ENCODE measurements around the gene ADAP1.

Gene ADAP1

GRCh38 chr7:988426-988911, 34.0 kb upstream of the ADAP1 start:
- no peak for DNase-seq

DNA sequence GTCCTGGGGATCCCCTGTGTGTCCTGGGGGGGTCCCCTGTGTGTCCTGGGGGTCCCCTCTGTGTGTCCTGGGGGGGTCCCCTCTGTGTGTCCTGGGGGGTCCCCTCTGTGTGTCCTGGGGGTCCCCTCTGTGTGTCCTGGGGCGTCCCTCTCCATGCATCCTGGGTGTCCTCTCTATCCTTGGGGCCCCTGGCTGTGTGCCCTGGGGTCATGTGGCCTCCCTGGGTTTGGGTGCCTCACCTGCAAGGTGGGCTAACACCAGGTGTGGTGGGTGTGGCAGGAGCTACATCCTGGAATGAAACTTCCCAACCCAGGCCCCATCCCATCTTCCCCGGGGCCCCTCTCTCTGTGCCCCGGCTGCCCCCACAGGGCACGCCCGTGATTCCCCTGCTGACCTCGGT, 33.4 kb upstream of the ADAP1 start:
- DNase-seq, result no peak

DNA sequence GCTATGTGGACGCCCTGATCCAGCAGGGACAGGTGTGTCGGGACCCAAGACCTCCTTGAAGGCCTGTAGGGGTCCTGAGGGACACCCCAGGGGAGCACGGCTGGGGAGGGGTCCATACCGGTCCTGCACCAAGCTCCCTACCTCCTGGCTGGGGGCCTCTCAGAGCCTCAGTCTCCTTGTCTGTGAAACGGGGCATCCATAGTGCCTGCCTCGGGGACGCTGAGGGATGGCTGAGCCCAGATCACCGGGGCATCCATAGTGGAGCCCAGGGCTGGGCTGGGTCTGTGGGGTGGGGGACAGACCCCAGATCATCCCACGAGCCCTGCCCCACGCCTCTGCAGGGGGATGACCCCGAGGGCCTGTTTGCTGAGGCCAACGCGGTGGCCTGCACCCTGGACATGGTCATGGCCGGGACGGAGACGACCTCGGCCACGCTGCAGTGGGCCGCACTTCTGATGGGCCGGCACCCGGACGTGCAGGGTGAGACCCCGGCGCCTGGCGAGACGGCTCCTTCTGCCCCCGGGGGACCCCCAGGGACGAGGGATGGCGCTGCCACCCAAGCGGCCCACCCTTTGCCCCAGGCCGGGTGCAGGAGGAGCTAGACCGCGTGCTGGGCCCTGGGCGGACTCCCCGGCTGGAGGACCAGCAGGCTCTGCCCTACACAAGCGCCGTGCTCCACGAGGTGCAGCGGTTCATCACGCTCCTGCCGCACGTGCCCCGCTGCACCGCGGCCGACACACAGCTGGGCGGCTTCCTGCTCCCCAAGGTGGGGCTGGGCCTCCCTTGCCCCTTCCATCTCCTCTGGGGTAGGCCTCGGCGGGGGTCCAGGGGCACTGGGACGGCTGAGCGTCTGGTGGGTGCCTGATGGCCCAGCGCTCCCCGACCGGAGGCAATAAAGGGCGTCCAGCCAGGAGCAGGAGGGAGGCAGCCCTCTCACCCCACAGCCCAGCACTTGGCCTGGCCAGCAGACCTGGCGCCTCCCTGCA, 32.6 kb upstream of the ADAP1 start:
- no peak for DNase-seq

GRCh38 chr7:985915-986741, 31.6 kb upstream of the ADAP1 start:
- no peak for DNase-seq

- DNase-seq, result no peak
Measured at GRCh38 chr7:985127-985416, 30.6 kb upstream of the ADAP1 start.

DNA sequence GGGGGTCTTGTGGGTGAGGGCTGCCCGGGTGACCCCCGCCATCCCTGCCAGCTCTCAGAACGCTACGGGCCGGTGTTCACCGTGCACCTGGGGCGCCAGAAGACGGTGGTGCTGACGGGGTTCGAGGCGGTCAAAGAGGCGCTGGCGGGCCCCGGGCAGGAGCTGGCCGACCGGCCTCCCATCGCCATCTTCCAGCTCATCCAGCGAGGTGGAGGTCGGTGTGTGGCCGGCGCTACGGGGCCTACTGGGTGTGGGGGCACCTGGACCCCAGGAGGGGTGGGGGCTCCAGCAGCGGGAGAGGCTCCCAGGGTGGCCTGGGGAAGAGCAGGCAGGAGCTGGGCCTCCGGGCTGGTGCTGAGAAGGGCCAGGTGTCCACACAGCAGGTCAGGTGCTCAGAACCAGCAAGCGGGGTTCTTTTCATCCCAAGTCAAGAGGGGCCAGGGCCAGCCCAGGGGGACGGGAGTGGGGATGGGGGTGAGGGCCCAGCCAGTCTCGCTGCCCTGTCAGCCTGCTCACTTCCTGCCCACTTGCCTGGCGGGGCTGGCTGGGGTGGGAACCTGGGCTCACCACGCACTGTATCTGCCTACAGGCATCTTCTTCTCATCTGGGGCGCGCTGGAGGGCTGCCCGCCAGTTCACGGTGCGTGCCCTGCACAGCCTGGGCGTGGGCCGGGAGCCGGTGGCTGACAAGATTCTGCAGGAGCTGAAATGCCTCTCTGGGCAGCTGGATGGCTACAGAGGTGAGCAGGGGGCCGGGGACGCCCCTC, 30.1 kb upstream of the ADAP1 start:
- DNase-seq, result no peak

- no peak for DNase-seq
Measured at GRCh38 chr7:983616-984071, 29.2 kb upstream of the ADAP1 start.

GRCh38 chr7:983004-983615, 28.6 kb upstream of the ADAP1 start, which contains the start of gene CYP2W1:
Gene CYP2W1 (plus strand): TSS chr7:983181. CDS start chr7:983212, 31 bp downstream.
- no peak for DNase-seq

DNA sequence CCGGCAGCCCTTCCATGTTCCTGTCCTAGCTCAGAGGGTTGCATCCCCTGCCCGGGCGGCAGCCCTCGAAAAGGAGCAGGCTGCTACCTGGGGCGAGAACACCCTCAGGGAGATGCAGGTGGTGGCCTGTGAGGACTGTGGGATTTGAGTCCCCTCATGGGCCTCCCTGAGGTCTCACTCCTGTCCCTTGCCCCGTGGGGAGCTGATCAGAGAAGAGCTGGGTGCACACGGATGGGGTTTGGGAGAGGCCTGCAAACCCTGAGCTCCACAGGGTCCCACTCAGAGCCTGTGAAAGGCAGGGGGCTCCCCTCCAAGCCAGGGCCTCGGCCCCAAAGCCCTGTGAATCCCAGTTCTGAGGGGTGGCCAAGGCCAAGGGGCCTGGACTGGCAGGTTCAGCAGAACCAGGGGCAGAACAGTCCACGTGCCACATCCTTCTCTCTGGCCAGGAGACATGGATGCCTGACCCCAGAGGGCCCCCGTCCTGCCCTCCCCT, 28.1 kb upstream of the ADAP1 start:
- DNase-seq, result no peak

- DNase-seq, result no peak
Measured at GRCh38 chr7:981793-982510, 27.5 kb upstream of the ADAP1 start.

- DNase-seq, result no peak
Measured at GRCh38 chr7:979886-980571, 25.5 kb upstream of the ADAP1 start.

DNA sequence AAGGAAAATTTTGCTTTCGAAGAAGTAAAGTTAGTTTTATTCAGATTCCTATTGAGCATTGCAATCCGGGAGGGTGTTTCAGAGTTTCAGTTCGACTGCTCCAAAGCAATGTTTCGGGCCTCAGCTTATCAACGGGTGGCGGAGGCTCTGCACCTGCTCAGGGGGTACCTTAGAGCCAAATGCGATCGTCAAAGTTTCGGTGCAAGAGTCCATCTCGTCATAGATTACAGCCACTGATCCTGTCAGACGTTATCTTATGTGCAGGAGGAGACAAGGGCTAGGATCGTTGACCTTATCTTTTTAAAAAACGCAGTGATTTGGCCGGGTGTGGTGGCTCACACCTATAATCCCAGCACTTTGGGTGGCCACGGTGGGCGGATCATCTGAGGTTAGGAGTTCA, 24.7 kb upstream of the ADAP1 start:
- DNase-seq, result no peak

DNA sequence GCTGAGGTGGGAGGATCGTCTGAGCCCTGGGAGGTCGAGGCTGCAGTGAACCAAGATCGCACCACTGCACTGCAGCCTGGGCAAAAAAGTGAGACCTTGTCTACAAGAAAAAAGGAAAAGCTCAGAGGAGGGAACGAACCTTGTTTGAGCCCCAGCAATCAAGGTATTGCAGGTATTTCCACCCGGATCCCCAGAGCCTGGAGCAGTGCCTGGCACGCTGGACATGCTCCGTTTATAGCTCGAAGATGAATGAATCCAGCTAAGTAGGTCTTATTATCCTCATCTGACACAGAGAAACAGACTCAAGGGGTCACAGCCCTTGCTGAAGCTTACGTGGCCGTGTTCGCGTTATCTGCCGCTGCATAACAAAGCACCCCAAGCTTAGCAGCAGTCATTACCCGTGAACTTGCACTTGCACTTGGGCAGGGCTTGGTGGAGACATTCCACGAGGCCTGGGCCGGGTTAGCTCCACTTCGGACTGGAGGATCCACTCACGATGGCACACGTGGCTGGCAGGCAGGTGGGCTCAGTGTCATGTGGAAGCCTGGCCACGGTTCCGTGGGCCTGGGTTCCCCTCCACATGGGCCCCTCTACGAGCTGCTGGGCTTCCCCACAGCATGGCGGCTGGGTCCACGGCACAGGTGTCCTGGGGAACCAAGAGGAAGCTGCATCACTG, 24.1 kb upstream of the ADAP1 start:
- no peak for DNase-seq

DNA sequence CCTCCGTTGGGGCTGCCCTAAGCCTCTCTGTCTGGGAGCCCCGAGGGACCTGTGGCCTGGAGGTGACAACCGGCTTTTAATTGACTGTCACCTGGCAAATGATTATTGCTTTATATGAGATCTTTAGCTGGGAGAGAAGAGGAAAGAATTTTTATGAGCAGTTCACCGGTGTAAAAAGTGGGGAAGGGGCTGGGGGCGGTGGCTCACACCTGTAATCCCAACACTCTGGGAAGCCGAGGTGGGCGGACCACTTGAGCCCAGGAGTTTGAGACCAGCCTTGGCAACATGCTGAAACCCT, 23.5 kb upstream of the ADAP1 start:
- DNase-seq, result no peak

DNA sequence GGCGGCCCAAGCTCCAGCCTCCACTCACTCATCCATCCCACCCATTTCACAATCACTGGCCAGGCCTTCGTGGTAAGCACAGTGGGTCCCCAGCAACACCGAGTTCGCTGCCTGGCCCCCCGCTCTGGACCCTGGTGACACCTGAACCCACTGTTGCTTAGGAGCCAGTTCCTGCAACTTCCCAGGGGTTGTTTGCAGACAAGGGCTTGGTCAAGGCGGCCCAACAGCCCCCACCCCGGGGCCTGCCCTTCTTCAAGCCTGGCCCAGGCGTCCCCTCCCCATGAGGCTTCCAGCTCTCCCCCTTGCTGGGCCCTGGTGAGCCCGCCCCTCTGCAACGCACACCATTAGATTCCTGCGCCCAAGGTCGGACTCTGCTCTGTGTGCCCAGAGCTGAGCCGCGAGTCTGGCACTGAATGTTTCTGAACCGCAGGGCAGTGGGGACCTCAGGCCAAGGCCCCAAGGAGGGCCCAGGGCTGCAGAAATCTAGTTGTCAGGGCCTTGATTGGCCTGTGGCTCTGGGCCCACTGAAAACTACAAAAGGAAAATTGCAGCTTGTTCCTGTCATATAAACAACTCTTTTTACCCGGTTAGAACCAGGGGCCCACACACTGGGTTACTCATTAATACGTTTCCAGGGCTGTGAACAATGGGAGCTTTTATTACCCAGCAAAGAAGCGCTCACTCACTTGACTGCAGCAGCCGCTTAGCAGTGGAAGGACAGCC, 23.0 kb upstream of the ADAP1 start:
- no peak for DNase-seq

GRCh38 chr7:976901-977325, 22.4 kb upstream of the ADAP1 start:
- no peak for DNase-seq

DNA sequence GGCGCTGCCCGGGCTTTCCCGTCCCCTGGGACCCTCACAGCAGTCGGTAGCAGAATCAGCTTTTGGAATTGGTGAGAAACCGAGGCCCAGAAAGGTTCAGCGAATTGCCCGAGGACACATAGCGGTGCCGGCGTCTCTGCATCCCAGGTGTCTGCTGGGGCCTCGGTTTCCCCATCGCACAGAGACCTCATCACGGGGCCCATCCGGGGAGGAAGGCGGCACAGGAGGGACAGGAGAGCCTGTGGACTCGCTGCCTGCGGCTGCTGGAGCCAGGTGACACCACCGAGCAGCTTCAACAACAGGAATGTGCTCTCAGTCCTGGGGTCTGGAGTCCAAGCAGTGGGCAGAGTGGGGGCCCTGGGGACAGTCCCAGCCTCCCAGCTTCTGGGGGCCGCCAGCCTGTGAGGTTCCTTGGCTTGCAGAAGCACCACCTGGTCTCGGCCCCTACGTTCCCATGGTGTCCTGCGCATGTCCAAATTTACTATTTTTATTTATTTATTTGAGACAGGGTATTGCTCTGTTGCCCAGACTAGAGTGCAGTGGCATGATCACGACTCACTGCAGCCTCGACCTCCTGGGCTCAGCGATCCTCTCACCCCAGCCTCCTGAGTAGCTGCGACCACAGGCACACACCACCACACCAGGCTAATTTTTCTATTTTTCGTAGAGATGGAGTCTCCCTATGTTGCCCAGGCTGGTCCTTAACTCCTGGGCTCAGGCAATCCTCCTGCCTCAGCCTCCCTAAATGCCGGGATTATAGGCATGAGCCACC, 21.4 kb upstream of the ADAP1 start:
- DNase-seq, result no peak

GRCh38 chr7:974820-975681, 20.6 kb upstream of the ADAP1 start, which contains the start of gene COX19:
Gene COX19 (minus strand): TSS chr7:975549. CDS start chr7:975509, 40 bp downstream.
- no peak for DNase-seq

Measured in NCI-H187 treated with DMSO at 0.1 percent for 48 hours (cell line).